Measurements from ENCODE around the gene MMP13.

DNA sequence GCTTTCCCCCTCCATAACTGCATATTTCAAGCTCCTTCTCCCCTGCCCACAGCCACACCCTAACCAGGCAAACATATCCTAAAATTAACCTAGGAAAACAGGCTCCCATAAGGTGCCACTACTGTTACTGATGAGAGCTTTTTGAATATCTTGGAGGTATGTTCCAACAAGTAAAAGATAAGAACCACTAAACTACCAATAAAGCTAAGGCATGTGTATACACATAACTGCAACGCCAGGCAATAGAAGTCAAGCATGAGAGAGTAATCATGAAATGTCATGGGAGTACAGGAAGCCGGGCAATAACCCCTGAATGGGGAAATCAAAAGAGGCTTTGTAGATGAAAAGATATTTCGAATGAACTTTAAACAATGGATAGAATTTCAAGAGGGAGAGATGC is 9.3 kb downstream of the MMP13 start:
- TF ChIP-seq HSF4 (CRISPR knock-in tag; IDR thresholded peaks at IDR 0.05; ENCODE audit: borderline replicate concordance), result no peak
- TF ChIP-seq ZFX (CRISPR knock-in tag; IDR thresholded peaks at IDR 0.05), result no peak

Measured in K562 (cell line).